Spleen (tissue), 11 donors: ENCODE measurements around the gene FKBP8. TPM values are rescaled to one million over a fixed set of nuclear protein-coding genes. Genes with fewer than 3 reads are reported as not detected.

Source experiments
- DNase-seq: peaks from one replicate; pipeline ENCODE4 v3.0.0-alpha.2; 2020
- H3K27ac ChIP-seq, 8 donors: fragments of 200-600 bp; sonication (generic) in 7 of 8; 1 replicate in 4 of 8; 2 replicates in 4 of 8; pipeline versions ENCODE4 v1.5.0 to v1.8.0; 2016 to 2021; ENCODE audit warnings: inconsistent platforms in 4 of 8, mild to moderate bottlenecking in 4 of 8, moderate library complexity in 1 of 8
- H3K27me3 ChIP-seq, 7 donors: fragments of 200-600 bp; sonication (generic) in 6 of 7; replicated peaks in 1 of 7; 1 replicate in 4 of 7; 2 replicates in 3 of 7; pipeline versions ENCODE4 v1.5.0 to v1.8.0; 2016 to 2021; ENCODE audit warnings: inconsistent platforms in 3 of 7, mild to moderate bottlenecking in 1 of 7
- H3K36me3 ChIP-seq, 6 donors: fragments of 200-600 bp; sonication (generic) in 5 of 6; 1 replicate in 4 of 6; 2 replicates in 2 of 6; pipeline versions ENCODE4 v1.5.0 to v1.8.0; 2016 to 2021; ENCODE audit warnings: inconsistent platforms in 2 of 6
- H3K4me1 ChIP-seq, 6 donors: fragments of 200-600 bp; sonication (generic) in 5 of 6; 1 replicate in 3 of 6; 2 replicates in 3 of 6; pipeline versions ENCODE4 v1.5.0 to v1.8.0; 2016 to 2021; ENCODE audit warnings: inconsistent platforms in 3 of 6
- H3K4me3 ChIP-seq, 8 donors: fragments of 200-600 bp; sonication (generic) in 7 of 8; 1 replicate in 4 of 8; 2 replicates in 4 of 8; pipeline versions ENCODE4 v1.5.0 to v1.8.0; 2016 to 2021; ENCODE audit warnings: inconsistent platforms in 4 of 8, mild to moderate bottlenecking in 4 of 8, moderate library complexity in 2 of 8
- H3K9me3 ChIP-seq, 8 donors: fragments of 200-600 bp; sonication (generic) in 7 of 8; 1 replicate in 4 of 8; 2 replicates in 4 of 8; pipeline versions ENCODE4 v1.5.0 to v1.8.0; 2016 to 2021; ENCODE audit warnings: inconsistent platforms in 4 of 8
- CTCF ChIP-seq, 11 experiments: fragments of 200-600 bp in 7 of 11; fragments of 450-650 bp in 4 of 11; sonication (generic) in 4 of 11; IDR thresholded peaks in 8 of 11; conservative IDR thresholded peaks in 3 of 11; 1 replicate in 7 of 11; 2 replicates in 4 of 11; pipeline versions ENCODE4 v1.4.0 to v1.8.0; 2016 to 2021; ENCODE audit warnings: antibody characterized with exemption in 11 of 11, inconsistent platforms in 4 of 11, mild to moderate bottlenecking in 1 of 11
- POLR2A ChIP-seq, 3 donors: fragments of 450-650 bp; IDR thresholded peaks; one replicate each; pipeline ENCODE4 v1.5.1; 2017; ENCODE audit warnings: antibody characterized with exemption in 3 of 3, mild to moderate bottlenecking in 1 of 3
- POLR2AphosphoS5 ChIP-seq, 3 donors: sonication (generic); formaldehyde crosslinking; IDR thresholded peaks; one replicate each; pipeline ENCODE4 v1.5.1; 2017; ENCODE audit warnings: antibody characterized with exemption in 3 of 3
- WGBS, 5 donors: extraction: QIAGEN DNeasy Blood & Tissue Kit in 3 of 5; methylation state at CpG; one replicate each; pipeline versions ENCODE4 v1.1.5 to v1.1.7; 2013 to 2018; 5-methylcytosine and 5-hydroxymethylcytosine counted together
- intact Hi-C: fragments of 100-400 bp; cut with DNase I; formaldehyde crosslinking; loops from one replicate; pipeline ENCODE4 v1.15.0; 2023; ENCODE audit warnings: low total_unique reads
- polyA plus RNA-seq, 3 donors: library from polyadenylated mRNA; stranded (reverse); fragments of 200-250 nt; gene quantifications; one replicate each; pipeline ENCODE4 v1.2.1, GENCODE V29; 2013
- total RNA-seq, 7 donors: library from RNA; depleted of rRNA in 3 of 7; stranded (reverse); fragments of >200 nt in 3 of 7; fragmentation: NEBNext Ultra II Directional in 4 of 7; extraction: Animal tissue kit (Norgen Biotek cat#: 25700) in 4 of 7; gene quantifications; one replicate each; pipeline versions ENCODE4 v1.1.0 to v1.2.1, GENCODE V29; 2016 to 2021
- donor health status: healthy with polysubstance abuse.
- donor health status: DM: no; HTN: no; CAD: no; lungs with moderate emphysema.
- donor health status: DM: no; HTN: no; CAD: no.
- donor health status: Bipolar disorder and iron deficiency.
- donor health status: healthy.
- donor health status: DM: no; HTN: no; CAD: no.
- donor health status: DM: yes; HTN: yes; CAD: no.

Gene FKBP8
- total and polyA plus RNA-seq, 10 donors, result 131 to 309 (median 202) TPM

- intact Hi-C loops, result no loop called here
- peak; percentile 72 for DNase-seq
- Histone ChIP-seq H3K36me3 (peaks cover 0 to 7% (median 0%) of the 10 kb centered on the region in 6 donors), H3K4me1 (peaks cover 76 to 100% (median 99%) of the 10 kb centered on the region in 6 donors), H3K27me3 (no peaks in the 10 kb centered on the region), H3K4me3 (peak overlapping the region in 1 of 8 donors; percentile 47), H3K9me3 (no peaks in the 10 kb centered on the region), H3K27ac (peak overlapping the region in 7 of 8 donors; percentile 72 to 89 (median 82))
- 56 to 76% (median 65%) methylated on average over 6 to 7 of the region's 7 CpGs for WGBS, 5 donors
- TF ChIP-seq POLR2AphosphoS5 (IDR thresholded peaks at IDR 0.05), result no peak
- TF ChIP-seq CTCF (IDR thresholded peaks at IDR 0.05 in 8 of 11, conservative IDR thresholded peaks at IDR 0.05 in 3 of 11), result no peak
- TF ChIP-seq POLR2A (IDR thresholded peaks at IDR 0.05), result no peak
Observed at GRCh38 chr19:18502246-18502637, 41.1 kb downstream of the FKBP8 start.

GRCh38 chr19:18501832-18502231 lies 41.5 kb downstream of the FKBP8 start:
- H3K27me3 ChIP-seq, result no peaks in the 10 kb centered on the region
- H3K27ac ChIP-seq, result peak overlapping the region in 7 of 8 donors; percentile 72 to 89 (median 82)
- no peaks in the 10 kb centered on the region for H3K9me3 ChIP-seq
- TF ChIP-seq CTCF (IDR thresholded peaks at IDR 0.05 in 8 of 11, conservative IDR thresholded peaks at IDR 0.05 in 3 of 11) (no peak), POLR2AphosphoS5 (IDR thresholded peaks at IDR 0.05) (peak in 1 of 3 donors; percentile 30), POLR2A (IDR thresholded peaks at IDR 0.05) (no peak)
- intact Hi-C loops, result no loop called here
- peak overlapping the region in 1 of 8 donors; percentile 47 for H3K4me3 ChIP-seq
- H3K36me3 ChIP-seq, result peaks cover 0 to 7% (median 0%) of the 10 kb centered on the region in 6 donors
- peaks cover 76 to 100% (median 99%) of the 10 kb centered on the region in 6 donors for H3K4me1 ChIP-seq
- DNase-seq, result peak; percentile 80
- WGBS, 5 donors, result 16 to 54% (median 45%) methylated on average over 2 to 9 of the region's 9 CpGs

GRCh38 chr19:18501351-18501750 lies 42.0 kb downstream of the FKBP8 start:
- DNase-seq, result peak; percentile 73
- TF ChIP-seq POLR2A (IDR thresholded peaks at IDR 0.05) (peak in 1 of 3 donors; percentile 18), POLR2AphosphoS5 (IDR thresholded peaks at IDR 0.05) (no peak), CTCF (IDR thresholded peaks at IDR 0.05 in 8 of 11, conservative IDR thresholded peaks at IDR 0.05 in 3 of 11) (no peak)
- Histone ChIP-seq H3K9me3 (no peaks in the 10 kb centered on the region), H3K4me3 (peak overlapping the region in 1 of 8 donors; percentile 47), H3K27ac (peak overlapping the region in 6 of 8 donors; percentile 72 to 89 (median 85)), H3K36me3 (peaks cover 0 to 7% (median 0%) of the 10 kb centered on the region in 6 donors), H3K4me1 (peaks cover 76 to 100% (median 99%) of the 10 kb centered on the region in 6 donors), H3K27me3 (no peaks in the 10 kb centered on the region)
- intact Hi-C loops, result no loop called here
- WGBS, 5 donors, result 80 to 95% (median 90%) methylated on average over 6 to 13 of the region's 13 CpGs

GRCh38 chr19:18500799-18501198 lies 42.6 kb downstream of the FKBP8 start:
- Histone ChIP-seq H3K9me3 (no peaks in the 10 kb centered on the region), H3K27me3 (no peaks in the 10 kb centered on the region), H3K4me1 (peaks cover 75 to 100% (median 99%) of the 10 kb centered on the region in 6 donors), H3K4me3 (no peak overlapping the region), H3K27ac (peak overlapping the region in 6 of 8 donors; percentile 74 to 89 (median 85)), H3K36me3 (peaks cover 0 to 7% (median 0%) of the 10 kb centered on the region in 6 donors)
- TF ChIP-seq POLR2AphosphoS5 (IDR thresholded peaks at IDR 0.05) (no peak), POLR2A (IDR thresholded peaks at IDR 0.05) (no peak), CTCF (IDR thresholded peaks at IDR 0.05 in 8 of 11, conservative IDR thresholded peaks at IDR 0.05 in 3 of 11) (no peak)
- DNase-seq, result peak; percentile 70
- 84 to 90% (median 84%) methylated on average over 8 to 11 of the region's 11 CpGs for WGBS, 5 donors
- intact Hi-C loops, result no loop called here
